Thyroid gland (tissue), 4 donors: Measurements from ENCODE around the gene FBRSL1.

Experiments used
- POLR2A ChIP-seq, 2 donors: fragments of 450-650 bp; IDR thresholded peaks; one replicate each; pipeline ENCODE4 v1.6.1; 2017; ENCODE audit warnings: antibody characterized with exemption in 2 of 2, mild to moderate bottlenecking in 2 of 2, moderate library complexity in 1 of 2
- TF ChIP-seq, protein P1 (sequence below), 6 experiments: fragments of 200-600 bp in 3 of 6; fragments of 450-650 bp in 3 of 6; sonication (generic) in 3 of 6; IDR thresholded peaks; one replicate each; pipeline ENCODE4 v1.5.1; 2016 to 2019; ENCODE audit warnings: antibody characterized with exemption in 6 of 6, mild to moderate bottlenecking in 2 of 6, inconsistent platforms in 1 of 6, moderate library complexity in 1 of 6

GRCh38 chr12:132514216-132514820, 24.4 kb downstream of the FBRSL1 start:
- TF ChIP-seq, protein P1, sequence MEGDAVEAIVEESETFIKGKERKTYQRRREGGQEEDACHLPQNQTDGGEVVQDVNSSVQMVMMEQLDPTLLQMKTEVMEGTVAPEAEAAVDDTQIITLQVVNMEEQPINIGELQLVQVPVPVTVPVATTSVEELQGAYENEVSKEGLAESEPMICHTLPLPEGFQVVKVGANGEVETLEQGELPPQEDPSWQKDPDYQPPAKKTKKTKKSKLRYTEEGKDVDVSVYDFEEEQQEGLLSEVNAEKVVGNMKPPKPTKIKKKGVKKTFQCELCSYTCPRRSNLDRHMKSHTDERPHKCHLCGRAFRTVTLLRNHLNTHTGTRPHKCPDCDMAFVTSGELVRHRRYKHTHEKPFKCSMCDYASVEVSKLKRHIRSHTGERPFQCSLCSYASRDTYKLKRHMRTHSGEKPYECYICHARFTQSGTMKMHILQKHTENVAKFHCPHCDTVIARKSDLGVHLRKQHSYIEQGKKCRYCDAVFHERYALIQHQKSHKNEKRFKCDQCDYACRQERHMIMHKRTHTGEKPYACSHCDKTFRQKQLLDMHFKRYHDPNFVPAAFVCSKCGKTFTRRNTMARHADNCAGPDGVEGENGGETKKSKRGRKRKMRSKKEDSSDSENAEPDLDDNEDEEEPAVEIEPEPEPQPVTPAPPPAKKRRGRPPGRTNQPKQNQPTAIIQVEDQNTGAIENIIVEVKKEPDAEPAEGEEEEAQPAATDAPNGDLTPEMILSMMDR (IDR thresholded peaks at IDR 0.05) = no peak
- no peak for TF ChIP-seq POLR2A (IDR thresholded peaks at IDR 0.05)
